BLaER1 (cell line): ENCODE data around the gene CDX2.
A peak's percentile ranks its signal among the peaks of the same experiment; 100 is the strongest.
"Not testable (repeated sequence)": the region's sequence is repeated elsewhere in the genome, so short reads cannot be mapped to it uniquely, and the experiment has no call there.

Source experiments
- H3K27ac ChIP-seq: shearing (Covaris generic); formaldehyde crosslinking; 2 replicates; pipeline ENCODE4 v1.8.1; 2022
- H3K27me3 ChIP-seq: shearing (Covaris generic); formaldehyde crosslinking; 2 replicates; pipeline ENCODE4 v1.8.1; 2022
- H3K36me3 ChIP-seq: shearing (Covaris generic); formaldehyde crosslinking; 2 replicates; pipeline ENCODE4 v1.8.1; 2022
- H3K4me1 ChIP-seq: shearing (Covaris generic); formaldehyde crosslinking; 2 replicates; pipeline ENCODE4 v1.8.1; 2022
- H3K4me2 ChIP-seq: shearing (Covaris generic); formaldehyde crosslinking; 2 replicates; pipeline ENCODE4 v1.8.1; 2022
- H3K4me3 ChIP-seq: shearing (Covaris generic); formaldehyde crosslinking; 2 replicates; pipeline ENCODE4 v1.8.1; 2022
- H3K9ac ChIP-seq: shearing (Covaris generic); formaldehyde crosslinking; 2 replicates; pipeline ENCODE4 v1.8.1; 2022
- H3K9me3 ChIP-seq: shearing (Covaris generic); formaldehyde crosslinking; 2 replicates; pipeline ENCODE4 v1.8.1; 2022
- H4K20me1 ChIP-seq: shearing (Covaris generic); formaldehyde crosslinking; 2 replicates; pipeline ENCODE4 v1.8.1; 2022
- Cebpa-rat ChIP-seq: shearing (Covaris generic); IDR thresholded peaks from 2 replicates; pipeline ENCODE4 v1.8.1; 2022

CDX2 gene, protein sequence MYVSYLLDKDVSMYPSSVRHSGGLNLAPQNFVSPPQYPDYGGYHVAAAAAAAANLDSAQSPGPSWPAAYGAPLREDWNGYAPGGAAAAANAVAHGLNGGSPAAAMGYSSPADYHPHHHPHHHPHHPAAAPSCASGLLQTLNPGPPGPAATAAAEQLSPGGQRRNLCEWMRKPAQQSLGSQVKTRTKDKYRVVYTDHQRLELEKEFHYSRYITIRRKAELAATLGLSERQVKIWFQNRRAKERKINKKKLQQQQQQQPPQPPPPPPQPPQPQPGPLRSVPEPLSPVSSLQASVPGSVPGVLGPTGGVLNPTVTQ

DNA sequence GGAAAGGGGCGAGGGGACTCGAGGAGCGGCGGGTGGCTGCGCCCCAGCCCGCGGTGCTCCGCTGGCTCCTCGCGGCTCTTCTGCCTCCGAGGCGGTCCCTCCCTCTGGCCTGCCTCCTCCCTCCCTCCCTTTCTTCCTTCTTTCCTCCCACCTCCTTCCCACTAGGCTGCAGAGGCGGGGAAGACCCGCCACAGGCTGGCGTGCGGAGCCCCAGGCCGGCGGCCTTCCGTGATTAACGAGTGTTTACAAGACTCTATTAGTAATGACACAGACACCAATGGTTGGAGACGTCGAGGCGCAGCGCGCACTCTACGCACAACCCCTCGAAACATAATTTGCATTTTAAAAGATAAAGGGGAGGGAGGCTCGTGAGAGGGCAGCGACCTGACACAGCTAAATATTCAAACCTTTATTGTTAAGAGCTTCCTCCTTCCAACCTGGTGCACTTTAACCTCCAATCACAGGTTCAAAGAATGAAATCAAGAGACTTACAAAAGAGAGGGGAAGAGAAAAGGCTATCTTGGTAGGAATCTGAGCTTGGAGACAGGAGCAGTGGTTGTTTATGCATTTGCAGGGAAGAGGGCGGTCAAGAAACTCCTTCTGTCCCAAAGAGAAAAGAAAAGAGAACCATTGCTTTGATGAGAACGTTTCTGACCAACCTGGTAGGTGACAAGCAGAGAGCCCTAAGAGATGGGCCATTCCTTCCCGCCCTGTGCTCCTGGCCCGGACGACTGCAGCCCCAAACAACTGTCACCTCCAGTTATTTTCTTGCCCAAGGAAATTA lies at the start of gene CDX2:
Gene CDX2 (minus strand): TSS at position 234 of the 784 bp plus-strand sequence. CDS start 309 bp downstream, outside the sequence.
- peaks cover 100% of the 10 kb centered on the region for H3K27me3 ChIP-seq
- peak within 1 kb of the TSS; percentile 22; the same call in 1 of the 2 replicates for H3K4me3 ChIP-seq
- H3K36me3 ChIP-seq, result no peaks in the 10 kb centered on the region
- H3K9ac ChIP-seq, result no peak within 1 kb of the TSS
- H3K4me2 ChIP-seq, result no peak within 1 kb of the TSS
- H3K27ac ChIP-seq, result no peak within 1 kb of the TSS
- peaks cover 82% of the 10 kb centered on the region for H4K20me1 ChIP-seq
- TF ChIP-seq Cebpa-rat, result no peak
- H3K9me3 ChIP-seq, result peaks cover 19% of the 10 kb centered on the region
- H3K4me1 ChIP-seq, result no peaks in the 10 kb centered on the region; the same call in 1 of the 2 replicates

DNA sequence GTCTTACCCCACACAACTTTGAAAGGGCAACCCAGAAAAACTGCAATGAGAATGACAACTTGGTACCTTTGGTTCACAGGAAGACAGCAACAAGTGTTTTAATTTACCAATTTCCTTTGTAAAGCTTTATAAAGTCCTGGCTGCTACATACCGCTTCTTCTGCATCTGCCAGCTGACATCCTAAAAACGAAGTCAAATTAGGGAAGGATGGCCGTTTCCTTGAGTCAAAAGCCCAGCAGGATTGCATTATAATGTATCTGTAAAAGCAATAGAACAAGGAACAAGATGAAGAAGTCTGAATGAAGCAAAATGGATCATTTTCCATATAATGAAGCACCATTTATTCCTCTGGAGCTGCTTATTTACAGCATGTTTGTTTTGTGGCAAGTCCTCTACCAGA lies 45.2 kb upstream of the CDX2 start:
- no peaks in the 10 kb centered on the region for H4K20me1 ChIP-seq
- no peak overlapping the region for H3K9ac ChIP-seq
- H3K9me3 ChIP-seq, result no peaks in the 10 kb centered on the region
- no peak overlapping the region for H3K4me2 ChIP-seq
- no peak overlapping the region for H3K4me3 ChIP-seq
- H3K27me3 ChIP-seq, result no peaks in the 10 kb centered on the region
- no peak for TF ChIP-seq Cebpa-rat
- H3K36me3 ChIP-seq, result no peaks in the 10 kb centered on the region
- no peak overlapping the region for H3K27ac ChIP-seq
- H3K4me1 ChIP-seq, result peaks cover 12% of the 10 kb centered on the region

DNA sequence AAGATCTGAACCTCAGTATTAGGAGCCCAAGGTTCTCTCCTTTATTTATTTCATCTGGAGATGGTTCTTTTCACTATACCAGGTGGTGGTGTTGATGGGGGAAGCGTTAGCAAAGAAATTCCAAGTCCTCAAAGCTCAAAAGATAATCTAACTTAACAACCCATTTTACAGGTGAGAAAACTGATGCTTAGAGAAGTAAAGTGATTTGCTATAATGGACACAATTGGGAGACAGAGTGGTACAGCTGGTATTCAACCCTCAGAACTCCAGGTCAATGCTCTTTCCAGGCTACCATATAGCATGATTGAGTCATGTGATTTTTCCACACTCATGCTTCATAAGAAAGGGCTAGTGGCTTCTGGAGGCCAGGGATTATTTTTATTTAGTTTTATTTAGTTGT lies 44.4 kb upstream of the CDX2 start:
- H3K9ac ChIP-seq, result no peak overlapping the region
- no peak for TF ChIP-seq Cebpa-rat
- no peak overlapping the region for H3K4me2 ChIP-seq
- H4K20me1 ChIP-seq, result no peaks in the 10 kb centered on the region
- no peaks in the 10 kb centered on the region for H3K27me3 ChIP-seq
- H3K9me3 ChIP-seq, result no peaks in the 10 kb centered on the region
- H3K4me3 ChIP-seq, result no peak overlapping the region
- H3K27ac ChIP-seq, result no peak overlapping the region
- H3K36me3 ChIP-seq, result no peaks in the 10 kb centered on the region
- H3K4me1 ChIP-seq, result peaks cover 12% of the 10 kb centered on the region

DNA sequence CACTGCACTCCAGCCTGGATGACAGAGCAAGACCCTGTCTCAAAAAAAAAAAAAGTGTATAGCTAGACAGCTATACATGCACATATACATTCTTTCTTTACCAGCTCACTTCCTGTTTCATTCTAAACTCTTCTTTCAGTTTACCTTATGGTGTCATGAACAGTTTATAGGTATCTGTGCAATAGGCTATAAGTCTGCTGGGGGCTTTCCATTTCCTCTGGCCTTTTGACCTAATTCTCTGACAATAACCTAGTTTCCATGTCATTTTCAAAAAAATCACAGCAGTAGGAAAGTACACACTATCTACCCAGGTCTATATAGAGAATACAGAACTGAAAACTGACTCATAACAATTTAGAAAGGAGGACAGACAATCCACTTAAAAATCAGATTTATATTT lies 43.8 kb upstream of the CDX2 start:
- Histone ChIP-seq H3K9ac (no peak overlapping the region), H3K27me3 (no peaks in the 10 kb centered on the region), H4K20me1 (no peaks in the 10 kb centered on the region), H3K4me1 (peaks cover 12% of the 10 kb centered on the region), H3K36me3 (no peaks in the 10 kb centered on the region), H3K27ac (no peak overlapping the region), H3K4me2 (no peak overlapping the region), H3K9me3 (no peaks in the 10 kb centered on the region), H3K4me3 (no peak overlapping the region)
- TF ChIP-seq Cebpa-rat, result no peak

DNA sequence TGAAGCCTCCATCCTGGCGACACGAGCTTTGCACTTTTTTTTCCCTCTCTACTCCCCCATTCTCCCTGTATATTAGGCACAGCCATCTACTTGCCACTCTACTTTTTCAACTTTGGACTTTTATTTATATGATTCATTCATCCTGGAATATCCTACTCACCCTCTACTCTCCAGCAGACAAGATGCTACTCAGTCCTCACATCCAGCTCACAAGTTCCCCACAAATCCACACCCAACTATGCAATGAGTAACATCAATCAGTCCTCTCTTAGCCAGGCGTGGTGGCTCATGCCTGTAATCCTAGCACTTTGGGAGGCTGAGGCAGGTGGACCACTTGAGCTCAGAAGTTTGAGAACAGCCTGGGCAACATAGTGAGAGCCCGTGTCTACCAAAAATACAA lies 43.3 kb upstream of the CDX2 start:
- no peak overlapping the region for H3K9ac ChIP-seq
- no peak overlapping the region for H3K27ac ChIP-seq
- H3K27me3 ChIP-seq, result no peaks in the 10 kb centered on the region
- H3K4me2 ChIP-seq, result peak overlapping the region; percentile 31; the same call in 1 of the 2 replicates
- no peak overlapping the region for H3K4me3 ChIP-seq
- no peaks in the 10 kb centered on the region for H3K9me3 ChIP-seq
- peaks cover 12% of the 10 kb centered on the region for H3K4me1 ChIP-seq
- no peak for TF ChIP-seq Cebpa-rat
- no peaks in the 10 kb centered on the region for H4K20me1 ChIP-seq
- no peaks in the 10 kb centered on the region for H3K36me3 ChIP-seq

DNA sequence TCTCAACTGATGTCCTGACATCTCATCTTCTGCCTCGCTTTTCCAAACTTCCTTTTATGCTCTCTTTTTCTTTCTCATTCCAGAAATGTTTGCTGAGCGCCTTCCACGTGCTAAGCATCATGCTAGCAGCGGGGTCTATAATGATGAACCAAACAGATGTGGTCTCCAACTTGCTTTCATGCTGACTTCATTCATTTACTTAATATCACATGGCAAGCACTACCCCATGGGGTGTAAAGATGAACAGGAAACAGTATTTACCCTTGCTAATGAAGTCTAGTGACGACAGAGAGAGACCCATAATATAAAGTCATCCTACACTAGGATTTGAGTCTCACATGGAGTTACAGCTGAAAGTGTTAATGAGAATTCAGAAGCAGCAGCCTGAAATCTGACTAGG lies 40.9 kb upstream of the CDX2 start:
- H3K4me2 ChIP-seq, result no peak overlapping the region
- H3K4me1 ChIP-seq, result peaks cover 12% of the 10 kb centered on the region
- no peaks in the 10 kb centered on the region for H4K20me1 ChIP-seq
- no peaks in the 10 kb centered on the region for H3K36me3 ChIP-seq
- no peak overlapping the region for H3K4me3 ChIP-seq
- TF ChIP-seq Cebpa-rat, result no peak
- no peaks in the 10 kb centered on the region for H3K27me3 ChIP-seq
- no peaks in the 10 kb centered on the region for H3K9me3 ChIP-seq
- H3K27ac ChIP-seq, result no peak overlapping the region
- no peak overlapping the region for H3K9ac ChIP-seq

DNA sequence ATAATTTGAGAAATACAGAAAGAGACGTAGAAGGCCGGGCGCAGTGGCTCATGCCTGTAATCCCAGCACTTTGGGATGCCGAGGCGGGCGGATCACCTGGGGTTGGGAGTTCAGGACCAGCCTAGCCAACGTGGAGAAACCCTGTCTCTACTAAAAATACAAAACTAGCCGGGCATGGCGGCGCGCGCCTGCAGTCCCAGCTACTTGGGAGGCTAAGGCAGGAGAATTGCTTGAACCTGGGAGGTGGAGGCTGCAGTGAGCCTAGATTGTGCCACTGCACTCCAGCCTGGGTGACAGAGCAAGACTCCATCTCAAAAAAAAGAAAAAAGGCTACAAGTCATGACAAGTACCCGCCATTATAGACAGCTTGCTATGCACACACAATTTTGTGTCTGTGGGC lies 35.9 kb upstream of the CDX2 start:
- H3K36me3 ChIP-seq, H3K4me1 ChIP-seq, H4K20me1 ChIP-seq, H3K9ac ChIP-seq, H3K27ac ChIP-seq, H3K4me3 ChIP-seq, H3K9me3 ChIP-seq, H3K4me2 ChIP-seq, H3K27me3 ChIP-seq: not testable (repeated sequence)

DNA sequence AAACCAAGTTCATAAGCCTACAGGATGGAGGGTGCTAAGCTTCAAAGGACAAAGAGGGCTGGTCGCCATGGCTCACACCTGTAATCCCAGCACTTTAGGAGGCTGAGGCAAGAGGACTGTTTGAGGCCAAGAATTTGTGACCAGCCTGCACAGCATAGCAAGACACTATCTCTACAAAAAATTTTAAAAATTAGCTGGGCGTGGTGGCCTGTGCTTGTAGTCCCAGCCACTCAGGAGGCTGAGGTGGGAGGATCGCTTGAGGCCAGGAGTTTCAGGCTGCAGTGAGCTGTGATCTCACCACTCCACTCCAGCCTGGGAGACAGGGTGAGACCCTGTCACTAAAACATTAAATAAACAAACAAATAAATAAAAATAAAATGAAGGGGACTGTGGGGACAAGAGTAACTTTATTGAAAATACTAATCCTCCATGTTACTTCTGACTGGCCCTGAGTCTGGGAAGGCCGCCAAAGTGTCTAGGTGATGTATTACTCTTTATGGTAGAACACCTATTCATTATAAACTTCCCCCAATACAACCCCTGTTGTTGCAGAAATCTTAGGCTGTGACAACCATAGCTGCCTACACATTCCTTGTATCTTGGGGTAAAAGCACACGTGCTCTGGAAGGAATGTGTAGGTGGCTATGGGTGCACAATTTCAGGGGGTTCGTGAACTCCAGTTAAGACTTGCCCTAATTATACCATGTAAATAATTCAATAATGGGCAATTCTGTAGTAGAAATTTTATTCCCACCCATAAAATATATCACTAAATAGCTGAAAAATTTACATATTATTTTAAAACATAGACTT lies 34.0 kb upstream of the CDX2 start:
- Histone ChIP-seq H3K27ac (no peak overlapping the region), H3K4me3 (no peak overlapping the region), H3K9ac (no peak overlapping the region), H3K4me1 (0 out of 2 replicates have a peak, but pooled peaks cover 3% of the 10 kb centered on the region), H3K36me3 (no peaks in the 10 kb centered on the region), H3K4me2 (no peak overlapping the region), H4K20me1 (no peaks in the 10 kb centered on the region), H3K9me3 (no peaks in the 10 kb centered on the region), H3K27me3 (no peaks in the 10 kb centered on the region)
- TF ChIP-seq Cebpa-rat, result no peak

DNA sequence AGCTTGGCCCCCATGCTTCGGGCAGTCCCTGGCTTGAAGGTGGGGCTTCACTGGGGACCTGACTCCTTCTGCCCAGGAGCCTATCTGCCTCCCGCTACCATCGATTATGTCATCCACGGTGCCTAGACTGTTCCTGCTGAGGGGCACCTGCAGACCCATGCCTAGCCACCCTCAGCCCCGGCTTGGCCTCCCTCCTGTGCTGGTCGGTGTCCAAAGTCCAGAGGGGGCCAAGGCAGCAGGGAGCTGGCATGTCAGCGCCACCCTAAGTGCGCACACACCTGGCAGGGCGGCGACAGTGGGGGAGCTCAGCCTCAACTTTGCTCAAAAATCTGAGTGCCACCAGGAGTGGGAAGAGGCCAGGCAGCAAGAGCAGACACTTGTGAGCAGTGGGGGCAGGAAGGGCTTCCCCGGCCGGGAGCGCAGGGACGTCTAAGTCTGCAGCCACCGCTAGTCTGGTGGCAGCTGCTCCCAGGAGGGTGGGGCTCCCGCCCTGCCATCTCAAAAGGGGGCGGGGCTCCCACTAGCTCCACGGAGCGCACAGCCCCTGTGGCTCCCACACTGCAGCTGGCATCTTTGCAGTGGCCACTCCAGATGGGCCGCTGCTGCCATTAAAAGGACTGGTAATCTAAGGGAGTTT lies 32.8 kb upstream of the CDX2 start:
- Histone ChIP-seq H3K4me1 (0 out of 2 replicates have a peak, but pooled peaks cover 6% of the 10 kb centered on the region), H3K9ac (no peak overlapping the region), H3K4me3 (no peak overlapping the region), H3K9me3 (no peaks in the 10 kb centered on the region), H3K27me3 (no peaks in the 10 kb centered on the region), H3K27ac (no peak overlapping the region), H4K20me1 (no peaks in the 10 kb centered on the region), H3K36me3 (no peaks in the 10 kb centered on the region), H3K4me2 (no peak overlapping the region)
- TF ChIP-seq Cebpa-rat, result no peak
